ENCODE measurements around the gene ELL2.
"Not testable (repeated sequence)": the region's sequence is repeated elsewhere in the genome, so short reads cannot be mapped to it uniquely, and the experiment has no call there.

ELL2 gene

DNA sequence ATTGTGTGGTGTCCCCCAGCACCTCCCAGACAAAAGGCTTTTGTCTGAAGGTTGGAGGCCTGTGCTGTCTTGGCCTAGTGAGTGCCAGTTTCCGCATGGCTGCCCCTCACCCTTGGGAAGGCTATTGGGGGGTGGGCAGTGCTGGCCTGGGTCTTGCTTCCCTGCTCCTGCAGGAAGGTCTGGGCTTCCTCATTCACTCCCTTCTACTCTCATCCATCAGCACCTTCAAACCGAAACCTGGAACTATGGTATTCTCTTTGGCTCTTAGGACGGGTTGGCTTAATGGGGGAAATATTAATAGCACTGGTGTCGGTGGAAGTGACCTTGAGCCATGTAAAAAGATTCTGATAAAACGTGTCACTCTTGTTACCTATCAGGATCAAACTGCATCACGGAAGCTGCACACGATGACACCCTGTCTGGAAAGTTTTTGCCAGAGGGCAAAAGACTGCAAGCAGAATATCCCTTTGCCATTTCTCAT is 105.1 kb downstream of the ELL2 start:
- DNase-seq: no peak

DNA sequence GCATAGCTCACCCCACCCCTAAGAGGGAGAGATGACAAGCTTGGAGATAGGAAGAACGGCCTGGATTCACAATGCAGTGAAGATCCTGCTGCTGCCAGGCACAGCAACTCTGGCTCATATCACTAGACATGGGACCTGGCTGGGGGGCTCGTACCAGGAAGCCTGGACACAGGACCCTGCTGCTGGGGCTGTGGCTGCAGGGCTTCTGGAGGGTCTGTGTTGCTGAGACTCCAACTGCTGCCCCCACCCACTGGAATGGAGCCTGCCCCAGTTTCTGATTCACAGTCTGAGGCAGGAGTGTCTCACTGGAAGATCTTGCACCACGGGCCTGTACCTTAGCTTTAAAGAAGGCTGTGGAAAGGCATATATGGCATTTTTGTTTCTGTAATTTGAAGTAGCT is 108.2 kb downstream of the ELL2 start:
- DNase-seq: no peak

DNA sequence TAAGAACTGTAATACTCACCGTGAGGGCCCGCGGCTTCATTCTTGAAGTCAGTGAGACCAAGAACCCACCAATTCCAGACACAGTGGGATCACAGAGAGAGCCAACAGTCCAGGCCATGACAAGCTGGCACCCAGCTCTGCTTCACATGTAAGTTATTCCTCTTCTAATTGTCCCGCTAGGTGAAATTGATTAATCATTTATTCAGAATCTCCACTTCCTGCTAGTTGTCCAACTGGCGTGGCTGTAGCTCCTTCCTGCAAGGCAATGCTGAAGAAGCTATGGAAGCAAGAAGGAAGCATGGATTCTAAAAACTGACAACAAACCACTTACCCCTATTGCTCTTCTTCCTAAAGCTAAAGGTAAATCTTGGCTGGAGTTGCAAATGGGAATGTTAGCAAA is 109.1 kb downstream of the ELL2 start:
- no peak for DNase-seq

DNA sequence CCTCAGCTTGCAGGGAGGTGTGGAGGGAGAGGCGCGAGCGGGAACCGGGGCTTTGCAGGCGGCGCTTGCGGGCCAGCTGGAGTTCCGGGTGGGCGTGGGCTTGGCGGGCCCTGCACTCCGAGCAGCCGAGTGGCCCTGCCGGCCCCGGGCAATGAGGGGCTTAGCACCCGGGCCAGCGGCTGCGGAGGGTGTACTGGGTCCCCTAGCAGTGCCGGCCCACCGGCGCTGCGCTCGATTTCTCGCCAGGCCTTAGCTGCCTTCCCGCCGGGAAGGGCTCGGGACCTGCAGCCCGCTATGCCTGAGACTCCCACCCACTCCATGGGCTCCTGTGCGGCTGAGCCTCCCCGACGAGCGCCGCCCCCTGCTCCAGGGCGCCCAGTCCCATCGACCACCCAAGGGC is 110.5 kb downstream of the ELL2 start:
- not testable (repeated sequence) for DNase-seq

DNA sequence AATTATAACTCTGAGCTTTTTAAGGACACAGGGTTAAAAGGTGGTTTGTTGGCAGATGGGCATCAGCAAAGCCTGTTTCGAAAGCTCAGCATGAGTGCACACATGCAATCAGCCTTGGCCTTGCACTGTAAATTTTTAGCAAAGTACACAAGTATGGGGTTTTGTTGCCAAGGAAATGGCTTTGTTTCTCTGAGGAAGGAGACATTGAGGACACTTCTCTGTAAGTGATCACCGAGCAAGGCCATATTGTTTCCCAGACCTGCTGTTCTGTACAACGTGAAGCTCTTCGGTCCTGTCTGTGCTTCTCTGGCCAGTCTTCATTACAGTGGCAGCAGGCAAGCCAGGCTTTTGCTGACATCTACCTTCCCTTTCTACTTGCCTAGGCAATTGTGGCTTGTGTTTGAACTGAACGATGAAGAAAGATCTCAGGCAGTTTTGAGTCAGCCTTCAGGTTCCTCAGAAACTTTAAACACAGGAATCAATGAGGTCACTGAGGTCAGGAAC is 111.2 kb downstream of the ELL2 start:
- no peak for DNase-seq

DNA sequence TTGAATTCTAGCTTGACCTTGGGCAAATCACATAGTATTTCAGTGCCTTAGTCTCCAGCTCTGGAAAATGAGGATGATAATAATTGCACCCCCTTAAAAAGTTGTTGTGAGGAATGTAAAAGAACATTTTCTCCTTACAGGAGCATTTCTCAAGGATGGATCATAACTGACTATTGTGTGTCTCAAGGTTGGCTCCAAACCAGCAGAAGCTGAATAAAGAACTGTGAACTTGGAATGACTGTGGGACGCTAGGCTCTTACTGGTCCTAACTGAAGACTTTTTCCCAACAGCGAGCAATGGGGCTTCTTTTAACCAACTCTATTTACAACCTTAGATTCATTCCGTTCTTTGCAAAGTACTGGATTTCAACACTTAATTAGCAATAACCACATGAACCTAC is 113.0 kb downstream of the ELL2 start:
- no peak for DNase-seq

DNA sequence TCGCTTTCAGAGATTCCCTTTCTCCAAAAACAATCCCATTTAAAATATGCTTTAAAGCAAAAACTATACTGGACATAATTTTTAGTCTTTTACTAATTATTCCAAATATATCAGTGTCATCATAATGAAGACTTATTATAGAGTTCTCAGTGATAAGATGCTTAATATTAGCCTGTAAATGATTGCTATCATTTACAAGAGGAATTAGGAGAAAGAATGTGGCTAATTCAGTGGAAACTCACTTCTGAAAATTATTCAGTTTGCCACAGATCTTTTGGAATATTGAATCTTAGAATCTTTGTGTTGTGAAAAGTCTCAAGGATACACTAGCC is 114.4 kb downstream of the ELL2 start:
- no peak for DNase-seq

DNA sequence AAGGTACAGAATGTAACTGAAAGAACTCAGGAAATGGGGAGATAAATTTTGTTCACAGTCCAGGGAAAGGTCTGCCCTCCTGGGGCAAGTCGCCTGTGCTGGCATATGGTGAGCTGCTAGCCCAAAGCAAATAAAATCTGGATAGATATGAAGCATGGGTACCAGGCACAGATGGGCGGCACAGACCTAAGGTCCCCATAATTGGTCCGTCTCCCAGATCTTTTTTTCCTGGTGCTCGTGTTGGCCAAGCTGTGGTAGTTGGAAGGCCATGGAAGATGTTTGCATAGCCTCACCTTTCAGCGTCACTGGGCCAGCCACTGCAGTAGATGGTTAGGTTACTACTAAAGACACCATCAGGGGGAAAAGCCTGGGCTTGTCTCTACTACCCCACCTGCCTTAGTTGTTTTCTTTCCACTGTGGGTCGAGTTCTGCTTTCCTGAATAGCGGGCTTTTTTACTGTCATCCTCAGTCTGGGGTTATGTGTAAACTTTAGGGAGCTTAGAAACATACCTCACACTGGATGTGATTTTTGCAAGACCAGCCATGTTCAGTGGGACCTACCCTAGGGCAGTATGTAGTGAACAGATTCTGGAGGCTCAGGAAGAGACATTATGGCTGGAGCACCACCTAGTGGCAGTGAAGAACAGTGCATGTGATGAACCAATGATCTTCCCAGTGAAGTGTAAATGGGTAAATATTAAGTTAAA is 114.9 kb downstream of the ELL2 start:
- peak; percentile 63 for DNase-seq

DNA sequence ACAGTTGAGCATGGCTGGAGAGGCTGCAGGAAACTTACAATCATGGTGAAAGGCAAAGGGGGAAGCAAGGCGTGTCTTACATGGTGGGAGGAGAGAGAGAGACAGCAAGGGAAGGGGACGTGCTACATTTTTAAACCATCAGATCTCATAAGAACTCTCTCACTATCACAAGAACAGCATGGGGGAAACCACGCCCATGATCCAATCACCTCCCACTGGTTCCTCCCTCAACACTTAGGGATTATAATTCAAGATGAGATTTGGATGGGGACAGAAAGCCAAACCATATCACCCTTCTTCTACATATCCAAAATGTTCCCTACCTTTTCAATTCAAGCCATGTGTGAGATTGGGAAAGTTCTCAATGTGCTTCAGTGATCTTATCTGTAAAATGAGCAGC is 116.3 kb downstream of the ELL2 start:
- no peak for DNase-seq

DNA sequence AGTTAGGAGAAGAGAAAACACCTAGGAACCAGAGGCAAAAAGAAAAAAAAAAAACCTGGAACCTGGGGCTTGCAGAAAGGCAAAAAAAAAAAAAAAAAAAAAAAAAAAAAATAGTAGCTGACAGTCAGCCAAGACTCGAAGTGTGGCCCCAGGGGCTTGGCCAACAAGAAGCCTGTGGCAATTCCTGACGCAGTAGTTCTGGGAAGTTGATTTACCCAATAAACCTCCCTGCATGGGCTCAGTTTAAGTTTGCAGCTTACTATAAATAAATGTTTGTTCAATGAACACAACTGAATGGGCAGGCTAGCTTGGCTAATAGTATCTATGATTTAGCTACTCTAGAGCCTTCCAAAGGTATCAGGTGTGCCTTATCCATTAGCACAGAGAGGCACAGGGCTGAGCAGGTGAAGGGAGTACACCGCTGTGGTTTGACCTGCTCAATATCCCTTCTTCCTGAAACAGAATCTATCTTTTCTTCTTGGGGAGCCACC is 117.9 kb downstream of the ELL2 start:
- no peak for DNase-seq

DNA sequence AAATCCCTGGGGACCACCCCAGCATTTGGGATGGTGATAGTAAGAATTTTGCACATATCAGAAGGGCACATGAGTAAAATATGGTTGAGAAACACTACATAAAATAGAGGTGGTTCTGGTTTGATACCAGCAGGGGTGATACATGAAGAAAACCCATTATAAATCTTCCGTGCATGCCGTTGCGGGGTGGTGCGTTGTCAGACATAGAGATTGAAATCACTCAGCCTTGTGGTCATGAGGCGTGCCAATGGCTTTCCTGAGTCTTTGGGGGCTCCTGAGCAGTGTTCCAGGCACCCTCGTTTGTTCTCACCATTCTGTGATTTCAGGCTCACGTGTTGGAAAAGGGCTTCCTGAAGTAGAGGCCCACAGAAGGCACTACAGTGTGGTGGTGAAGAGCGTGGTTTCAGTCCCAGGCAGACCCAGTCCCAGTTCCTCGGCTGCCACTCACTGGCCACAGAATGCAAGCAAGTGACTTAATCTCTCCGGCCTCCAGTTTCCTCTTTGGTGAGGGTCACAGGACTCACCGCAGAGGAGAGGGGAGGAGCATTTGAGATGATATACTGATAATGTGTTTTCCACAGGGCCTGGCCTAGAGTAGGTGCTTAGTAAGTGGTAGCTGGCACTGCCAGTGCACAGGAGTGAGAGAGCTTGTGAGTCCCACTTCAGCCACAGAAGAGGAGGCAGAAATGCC is 118.7 kb downstream of the ELL2 start:
- DNase-seq: peak; percentile 41

DNA sequence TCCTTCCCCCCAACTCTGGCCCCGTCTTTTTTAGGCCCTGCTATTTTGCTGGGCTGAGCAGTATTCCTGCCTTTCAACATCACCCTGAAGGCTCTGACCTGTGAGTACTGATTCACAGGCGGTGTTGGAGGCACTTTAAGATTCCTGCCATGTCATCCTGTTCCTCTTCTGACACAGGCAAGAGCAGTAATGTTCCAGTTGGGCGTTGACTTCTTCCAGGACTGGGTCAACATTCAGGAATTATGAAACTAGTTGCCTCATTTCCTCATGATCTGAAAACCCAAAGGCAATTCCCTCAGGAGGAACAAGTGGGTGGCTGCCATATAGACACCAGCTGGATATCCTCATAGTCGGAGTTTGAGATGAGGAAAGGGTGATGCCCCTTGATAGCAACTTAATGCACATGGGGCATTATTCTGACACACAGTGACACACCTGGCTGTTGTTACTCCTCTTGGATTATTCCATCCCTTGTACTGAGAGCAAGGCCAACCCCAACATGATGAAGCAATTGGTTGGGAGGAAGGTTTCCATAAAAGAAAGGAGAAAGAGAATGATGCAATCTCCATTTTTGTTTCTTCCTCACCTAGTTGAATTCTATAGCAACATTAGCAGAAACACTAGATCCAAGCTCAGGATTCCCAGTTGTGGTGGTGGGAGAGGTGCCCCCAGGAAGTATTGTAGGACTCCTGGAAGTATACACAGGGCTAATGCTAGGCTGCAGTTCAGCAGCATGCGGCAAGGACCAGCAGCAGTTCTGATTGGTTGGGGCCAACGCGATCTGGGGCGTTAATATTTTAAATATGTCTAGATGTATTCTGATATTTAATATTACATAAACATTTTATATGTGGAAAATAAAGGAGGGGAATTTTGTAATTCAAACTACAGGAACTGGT is 119.5 kb downstream of the ELL2 start:
- DNase-seq: no peak

DNA sequence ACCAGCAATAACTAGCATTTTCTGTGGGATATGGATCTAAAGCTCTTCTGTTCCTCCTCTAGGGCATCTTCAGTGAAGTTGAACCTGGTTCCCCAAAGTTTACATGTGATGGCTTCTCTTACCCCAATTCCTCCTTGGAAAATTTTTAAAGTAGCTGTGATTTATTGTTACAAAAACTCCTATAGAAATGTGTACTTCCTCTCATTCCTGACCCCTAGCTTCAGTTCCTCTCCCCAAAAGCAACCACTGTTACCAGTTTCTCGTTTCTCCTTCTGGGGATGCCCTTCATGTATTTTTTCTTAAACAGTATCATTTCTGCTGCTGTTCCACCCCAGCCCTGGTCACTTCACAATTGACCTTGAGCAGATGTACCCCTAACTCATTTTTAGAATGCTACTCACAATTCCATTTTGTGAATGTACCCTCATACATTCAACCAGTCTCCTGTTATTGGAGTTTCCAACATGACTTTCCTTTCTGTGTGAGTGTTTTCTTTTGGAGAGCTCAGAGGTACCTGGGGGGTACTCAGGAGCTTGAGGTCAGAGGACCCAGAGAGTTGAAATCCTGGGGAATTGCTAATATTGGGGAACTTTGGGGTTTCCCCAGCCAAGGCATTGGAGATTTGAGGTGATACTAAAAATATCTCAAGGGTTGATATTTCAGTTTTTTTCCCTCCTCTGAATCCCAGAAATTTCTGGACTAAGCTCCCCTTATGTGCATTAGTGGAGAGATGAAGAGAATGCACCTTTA is 120.5 kb downstream of the ELL2 start:
- DNase-seq: no peak

DNA sequence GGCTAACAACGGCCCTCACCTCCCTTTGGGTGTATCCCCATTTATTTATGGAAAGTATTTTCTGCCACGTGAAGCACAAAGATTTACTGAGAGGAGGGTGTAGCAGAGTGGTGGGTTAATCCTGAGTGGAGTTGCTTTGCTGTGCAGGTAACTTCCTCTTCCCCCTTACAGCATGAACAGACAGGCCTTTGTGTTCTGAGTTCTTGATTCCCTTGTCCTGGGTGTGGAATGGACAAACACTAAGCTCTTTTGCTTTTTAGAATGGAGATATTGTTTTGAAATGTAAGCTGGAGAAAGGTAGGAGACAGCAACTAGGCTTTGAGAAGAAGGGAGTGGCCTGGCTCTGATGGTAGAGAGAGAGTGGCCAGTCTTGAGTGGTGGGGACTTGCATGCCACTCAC is 122.0 kb downstream of the ELL2 start:
- no peak for DNase-seq

DNA sequence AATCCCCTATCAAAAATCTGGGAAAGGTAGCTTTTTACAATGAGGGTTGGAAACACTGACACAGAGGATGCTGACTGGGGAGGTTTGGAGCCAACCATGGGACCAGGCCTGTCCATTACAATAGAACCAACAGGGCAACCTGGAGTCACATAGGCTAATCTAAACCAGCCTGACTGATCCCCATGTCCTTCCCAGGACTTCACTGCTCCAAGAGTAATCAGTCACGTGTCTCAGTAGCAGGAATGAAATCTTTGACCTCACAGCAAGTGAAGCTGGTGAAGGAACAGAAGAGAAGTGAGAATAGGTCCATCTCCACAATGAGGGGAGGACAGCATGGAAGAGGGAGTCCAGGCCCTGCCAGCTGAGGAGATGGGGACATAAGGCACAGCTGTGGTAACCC is 123.1 kb downstream of the ELL2 start:
- DNase-seq: no peak

DNA sequence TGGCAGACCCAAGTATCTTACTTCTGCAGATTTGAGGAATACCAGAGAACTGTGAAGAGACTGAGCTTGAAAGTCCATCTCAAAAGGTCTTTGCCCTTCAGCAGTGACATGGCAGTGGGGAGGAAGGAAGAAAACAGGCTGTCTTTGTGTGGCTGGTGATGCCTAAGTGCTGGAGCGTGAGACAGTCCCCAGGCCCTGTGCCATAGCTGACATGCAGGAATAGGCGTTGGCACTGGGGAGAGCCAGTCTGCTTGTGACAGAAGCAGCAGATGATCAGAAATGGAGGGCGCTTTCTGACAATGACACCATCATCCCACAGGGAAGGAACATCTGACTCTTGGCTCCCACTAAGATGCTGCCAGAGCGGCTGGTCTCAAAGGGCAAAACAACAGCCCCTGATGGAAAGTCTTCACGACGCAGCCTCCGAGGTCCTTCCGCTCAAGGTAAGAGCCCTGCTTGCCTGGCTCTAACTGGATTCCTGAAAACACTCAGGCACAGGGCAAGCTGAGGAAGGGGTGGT is 123.6 kb downstream of the ELL2 start:
- DNase-seq: no peak

DNA sequence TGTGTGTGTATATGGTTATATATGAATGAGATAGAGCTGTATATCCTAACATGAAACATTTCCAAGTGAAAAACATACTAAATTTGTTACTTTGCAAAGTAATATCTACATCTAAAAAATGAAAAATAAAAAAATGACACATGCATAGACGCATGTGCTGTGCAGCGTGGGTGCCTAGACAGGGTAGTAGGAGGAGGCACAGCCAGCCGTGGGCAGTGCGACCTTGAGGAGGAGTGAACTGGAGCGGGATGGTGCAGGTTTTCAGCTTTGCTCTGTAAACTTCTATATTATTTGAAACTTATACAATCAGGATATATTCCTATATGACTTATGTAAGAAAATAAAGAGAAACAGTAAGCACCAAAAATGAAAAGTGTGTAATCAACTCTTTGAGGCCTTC is 124.2 kb downstream of the ELL2 start:
- DNase-seq: no peak

DNA sequence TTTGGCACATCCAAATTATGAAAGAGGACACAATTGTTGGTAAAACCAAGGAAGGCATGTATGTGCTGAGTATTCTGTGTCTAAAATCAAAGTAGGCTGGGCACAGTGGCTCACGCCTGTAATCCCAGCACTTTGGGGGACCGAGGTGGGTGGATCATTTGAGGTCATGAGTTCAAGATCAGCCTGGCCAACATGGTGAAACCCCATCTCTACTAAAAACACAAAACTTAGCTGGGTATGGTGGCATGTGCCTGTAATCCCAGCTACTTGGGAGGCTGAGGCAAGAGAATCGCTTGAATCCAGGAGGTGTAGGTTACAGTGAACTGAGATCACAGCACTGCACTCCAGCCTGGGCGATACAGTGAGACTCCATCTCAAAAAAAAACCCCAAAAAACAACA is 124.7 kb downstream of the ELL2 start:
- DNase-seq: not testable (repeated sequence)

DNA sequence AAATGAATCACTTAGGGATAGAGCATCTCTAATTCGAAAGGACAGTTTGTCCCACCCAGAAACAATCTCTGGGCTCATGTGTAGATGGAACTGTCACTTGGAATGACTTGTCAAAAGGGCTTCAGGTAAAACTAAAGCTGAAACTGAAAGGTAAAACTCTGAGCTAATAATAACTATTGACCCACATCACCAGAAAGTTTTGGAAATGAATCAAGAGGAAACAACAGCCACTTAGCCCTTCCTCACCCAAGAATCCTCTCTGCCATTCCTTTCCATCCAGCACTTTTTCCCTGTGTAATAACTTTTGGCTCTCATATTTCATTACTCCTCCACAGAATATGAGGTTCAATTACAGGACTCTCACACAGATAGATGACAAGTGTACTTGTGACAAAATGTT is 125.1 kb downstream of the ELL2 start:
- no peak for DNase-seq

DNA sequence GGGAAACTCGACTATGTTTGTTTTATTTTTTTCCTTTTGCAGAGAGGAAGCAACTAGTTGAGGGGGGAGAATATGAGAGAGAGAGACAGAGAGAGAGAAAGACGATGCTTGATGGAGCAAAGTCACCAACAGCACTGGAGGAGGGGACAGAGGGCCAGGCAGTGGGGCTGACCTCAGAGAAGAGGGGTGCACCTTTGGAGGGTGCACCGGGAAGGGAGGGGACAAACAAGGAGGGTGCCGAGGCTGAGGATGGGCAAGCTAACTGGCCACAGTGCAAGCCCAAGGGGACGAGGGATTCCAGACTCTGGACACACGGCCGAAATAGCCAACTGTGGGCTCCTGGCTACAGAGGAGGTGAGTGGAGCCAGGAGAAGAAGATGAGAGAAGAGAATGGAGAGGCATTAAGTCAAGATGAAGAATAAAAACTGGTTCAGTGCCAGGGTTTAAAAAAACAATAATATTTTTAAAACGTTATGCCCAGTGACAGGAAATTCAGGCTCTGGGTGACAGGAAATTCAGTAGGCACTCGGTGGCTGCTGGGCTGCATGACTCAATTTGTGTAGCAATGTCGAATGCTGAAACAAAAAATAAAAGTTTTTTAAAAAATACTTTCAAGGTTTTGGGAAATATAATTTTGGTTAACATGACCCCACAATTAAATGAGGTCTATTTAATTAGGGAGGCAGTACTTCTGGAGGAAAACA is 125.8 kb downstream of the ELL2 start:
- DNase-seq: peak; percentile 30
